ENCODE data around the gene ADCY9.

DNA sequence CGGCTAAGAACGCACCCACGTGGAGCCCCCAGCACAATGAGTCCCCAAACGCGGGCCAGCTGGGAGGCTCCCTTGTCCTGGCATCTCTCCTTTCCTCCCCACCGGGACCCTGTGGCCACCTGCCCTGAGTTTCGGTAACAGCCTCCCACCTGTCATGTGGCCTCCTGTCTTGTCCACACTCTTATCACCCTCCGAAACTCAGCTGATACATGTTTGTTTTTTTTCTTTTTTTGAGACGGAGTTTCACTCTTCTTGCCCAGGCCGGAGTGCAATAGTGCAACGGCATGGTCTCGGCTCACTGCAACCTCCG, 130.1 kb downstream of the ADCY9 start:
- TF ChIP-seq, protein P1, sequence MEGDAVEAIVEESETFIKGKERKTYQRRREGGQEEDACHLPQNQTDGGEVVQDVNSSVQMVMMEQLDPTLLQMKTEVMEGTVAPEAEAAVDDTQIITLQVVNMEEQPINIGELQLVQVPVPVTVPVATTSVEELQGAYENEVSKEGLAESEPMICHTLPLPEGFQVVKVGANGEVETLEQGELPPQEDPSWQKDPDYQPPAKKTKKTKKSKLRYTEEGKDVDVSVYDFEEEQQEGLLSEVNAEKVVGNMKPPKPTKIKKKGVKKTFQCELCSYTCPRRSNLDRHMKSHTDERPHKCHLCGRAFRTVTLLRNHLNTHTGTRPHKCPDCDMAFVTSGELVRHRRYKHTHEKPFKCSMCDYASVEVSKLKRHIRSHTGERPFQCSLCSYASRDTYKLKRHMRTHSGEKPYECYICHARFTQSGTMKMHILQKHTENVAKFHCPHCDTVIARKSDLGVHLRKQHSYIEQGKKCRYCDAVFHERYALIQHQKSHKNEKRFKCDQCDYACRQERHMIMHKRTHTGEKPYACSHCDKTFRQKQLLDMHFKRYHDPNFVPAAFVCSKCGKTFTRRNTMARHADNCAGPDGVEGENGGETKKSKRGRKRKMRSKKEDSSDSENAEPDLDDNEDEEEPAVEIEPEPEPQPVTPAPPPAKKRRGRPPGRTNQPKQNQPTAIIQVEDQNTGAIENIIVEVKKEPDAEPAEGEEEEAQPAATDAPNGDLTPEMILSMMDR (conservative IDR thresholded peaks at IDR 0.05; ENCODE audit: low read depth, low read length) = no peak
- TF ChIP-seq EZH2 (IDR thresholded peaks at IDR 0.05; ENCODE audit: borderline replicate concordance, low read depth, low read length, poor library complexity, severe bottlenecking) = no peak

All from A673 (cell line).